ENCODE results near the gene DDX49.
"Not testable (repeated sequence)": the region's sequence is repeated elsewhere in the genome, so short reads cannot be mapped to it uniquely, and the experiment has no call there.

The DDX49 gene

GRCh38 chr19:18942692-18943091 lies 23.2 kb downstream of the DDX49 start:
- DNase-seq (ENCODE audit: low read depth), result no peak

GRCh38 chr19:18943465-18943864 lies 23.9 kb downstream of the DDX49 start:
- DNase-seq (ENCODE audit: low read depth), result no peak

- DNase-seq (ENCODE audit: low read depth), result no peak
These were observed 25.8 kb downstream of the DDX49 start for GRCh38 chr19:18945297-18945696.

- no peak for DNase-seq (ENCODE audit: low read depth)
These were observed 26.8 kb downstream of the DDX49 start for GRCh38 chr19:18946335-18946734.

- no peak for DNase-seq (ENCODE audit: low read depth)
These were observed 27.4 kb downstream of the DDX49 start for GRCh38 chr19:18946918-18947317.

- DNase-seq (ENCODE audit: low read depth), result no peak
These were observed 28.8 kb downstream of the DDX49 start for GRCh38 chr19:18948075-18948975.

GRCh38 chr19:18948976-18949356 lies 29.5 kb downstream of the DDX49 start:
- no peak for DNase-seq (ENCODE audit: low read depth)

GRCh38 chr19:18949858-18950257 lies 30.3 kb downstream of the DDX49 start:
- no peak for DNase-seq (ENCODE audit: low read depth)

- DNase-seq (ENCODE audit: low read depth), result no peak
These were observed 32.3 kb downstream of the DDX49 start for GRCh38 chr19:18951721-18952281.

- not testable (repeated sequence) for DNase-seq (ENCODE audit: low read depth)
These were observed 33.0 kb downstream of the DDX49 start for GRCh38 chr19:18952364-18953003.

GRCh38 chr19:18954094-18954493 lies 34.6 kb downstream of the DDX49 start:
- no peak for DNase-seq (ENCODE audit: low read depth)

- no peak for DNase-seq (ENCODE audit: low read depth)
These were observed 35.5 kb downstream of the DDX49 start for GRCh38 chr19:18955042-18955441.

GRCh38 chr19:18960370-18960769 lies 40.9 kb downstream of the DDX49 start:
- DNase-seq (ENCODE audit: low read depth), result no peak

- no peak for DNase-seq (ENCODE audit: low read depth)
These were observed 42.5 kb downstream of the DDX49 start for GRCh38 chr19:18961767-18962620.

- no peak for DNase-seq (ENCODE audit: low read depth)
These were observed 44.6 kb downstream of the DDX49 start for GRCh38 chr19:18964121-18964520.

- DNase-seq (ENCODE audit: low read depth), result no peak
These were observed 46.8 kb downstream of the DDX49 start for GRCh38 chr19:18966307-18966706.

- peak; percentile 13 for DNase-seq (ENCODE audit: low read depth)
These were observed 48.0 kb downstream of the DDX49 start for GRCh38 chr19:18967358-18968146.

GRCh38 chr19:18969931-18970659 lies 50.6 kb downstream of the DDX49 start:
- DNase-seq (ENCODE audit: low read depth), result no peak

- DNase-seq (ENCODE audit: low read depth), result peak; percentile 6
These were observed 52.8 kb downstream of the DDX49 start for GRCh38 chr19:18972301-18972811.

GRCh38 chr19:18972851-18973250 lies 53.3 kb downstream of the DDX49 start:
- DNase-seq (ENCODE audit: low read depth), result no peak

Measured in GM04504 (cell line).